Frontal cortex (tissue), 4 donors: ENCODE measurements around the gene BRMS1. TPM values are rescaled to one million over a fixed set of nuclear protein-coding genes. Genes with fewer than 3 reads are reported as not detected.
A peak's percentile ranks its signal among the peaks of the same experiment; 100 is the strongest.
"Not testable (repeated sequence)": the region's sequence is repeated elsewhere in the genome, so short reads cannot be mapped to it uniquely, and the experiment has no call there.

ENCODE experiments used
- DNase-seq, 2 donors: peaks; one replicate each; pipeline ENCODE4 v3.0.0; 2012; ENCODE audit warnings: low spot score in 2 of 2
- FAIRE-seq: peaks from 2 replicates; lab custom pipeline; 2012; peaks lifted over from hg19 to GRCh38; lab: Jason Lieb, UNC
- total RNA-seq: library from RNA; depleted of rRNA; stranded (reverse); fragments of >200 nt; gene quantifications from one replicate; pipeline ENCODE4 v1.2.3, GENCODE V29; 2014
- donor health status: control.
- donor health status: control.
- donor health status: control.

BRMS1 gene
- 19.2 TPM for total RNA-seq

- DNase-seq: peak; percentile 93 to 97
- no peak for FAIRE-seq
Observed at GRCh38 chr11:66344550-66345315, at the start of gene BRMS1. Gene BRMS1 (minus strand): TSS chr11:66345104. CDS start chr11:66342234, 2,870 bp downstream.

GRCh38 chr11:66393954-66394353 lies 49.0 kb upstream of the BRMS1 start:
- FAIRE-seq: no peak
- no peak for DNase-seq

GRCh38 chr11:66391322-66391721 lies 46.4 kb upstream of the BRMS1 start:
- no peak for FAIRE-seq

GRCh38 chr11:66388780-66389386 lies 44.0 kb upstream of the BRMS1 start:
- DNase-seq (no peak), FAIRE-seq (no peak)

More at GRCh38 chr11:66391322-66391721, 46.4 kb upstream of the BRMS1 start:
- no peak for DNase-seq

GRCh38 chr11:66386171-66387069 lies 41.5 kb upstream of the BRMS1 start:
- DNase-seq (peak in 1 of 2 donors; percentile 60), FAIRE-seq (no peak)

- DNase-seq, FAIRE-seq: not testable (repeated sequence)
Observed at GRCh38 chr11:66384316-66384715, 39.4 kb upstream of the BRMS1 start.

- not testable (repeated sequence) for DNase-seq, FAIRE-seq
Observed at GRCh38 chr11:66380264-66380663, 35.4 kb upstream of the BRMS1 start.

GRCh38 chr11:66373690-66374287 lies 28.9 kb upstream of the BRMS1 start:
- FAIRE-seq, DNase-seq: not testable (repeated sequence)

- DNase-seq (no peak), FAIRE-seq (no peak)
Observed at GRCh38 chr11:66373265-66373664, 28.4 kb upstream of the BRMS1 start.

GRCh38 chr11:66371627-66372415 lies 26.9 kb upstream of the BRMS1 start, which contains the start of gene SLC29A2:
Gene SLC29A2 (minus strand): TSS chr11:66371760. CDS start chr11:66371591, 169 bp downstream.
- no peak for DNase-seq
- FAIRE-seq: no peak

GRCh38 chr11:66369073-66369894 lies 24.4 kb upstream of the BRMS1 start:
- FAIRE-seq: no peak
- no peak for DNase-seq

- DNase-seq (no peak), FAIRE-seq (no peak)
Observed at GRCh38 chr11:66368484-66368883, 23.6 kb upstream of the BRMS1 start.

- no peak for DNase-seq
- no peak for FAIRE-seq
Observed at GRCh38 chr11:66367561-66368312, 22.8 kb upstream of the BRMS1 start.

- FAIRE-seq (no peak), DNase-seq (no peak)
Observed at GRCh38 chr11:66366844-66367477, 22.1 kb upstream of the BRMS1 start.

GRCh38 chr11:66365711-66366619 lies 21.1 kb upstream of the BRMS1 start:
- FAIRE-seq: no peak
- DNase-seq: no peak

- DNase-seq: peak in 1 of 2 donors; percentile 8
- no peak for FAIRE-seq
Observed at GRCh38 chr11:66365166-66365565, 20.3 kb upstream of the BRMS1 start.
